Fibroblast of skin of right biceps (primary cell): ENCODE data around the gene PTPN6.

Source experiments
- DNase-seq: peaks from one replicate; pipeline ENCODE4 v3.0.0-alpha.2; 2013

Gene PTPN6

DNA sequence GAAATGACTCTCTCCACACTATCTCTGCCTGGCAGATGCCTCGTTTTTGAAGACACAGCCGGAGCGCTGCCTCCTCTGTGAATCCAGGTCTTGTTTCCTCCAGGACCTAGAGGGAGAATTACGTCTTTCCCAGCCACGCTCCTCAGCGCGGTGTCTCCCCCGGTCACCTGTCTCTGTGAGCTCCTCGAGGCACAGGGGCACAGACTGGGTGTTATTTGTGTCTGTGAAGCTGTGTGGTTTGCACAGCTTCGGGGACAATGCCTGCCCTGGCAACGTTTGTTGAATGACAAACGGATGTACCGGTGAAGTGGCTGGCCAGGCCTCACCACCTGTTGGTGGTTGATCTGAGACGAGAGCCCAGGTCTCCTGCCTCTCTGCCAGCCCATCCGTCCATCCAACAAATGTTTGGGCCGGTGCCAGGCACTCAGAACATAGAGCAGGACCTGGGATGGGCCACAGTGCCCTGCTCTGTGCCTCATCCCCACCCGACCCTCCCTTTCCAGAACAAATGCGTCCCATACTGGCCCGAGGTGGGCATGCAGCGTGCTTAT lies 6.1 kb downstream of the PTPN6 start:
- no peak for DNase-seq

DNA sequence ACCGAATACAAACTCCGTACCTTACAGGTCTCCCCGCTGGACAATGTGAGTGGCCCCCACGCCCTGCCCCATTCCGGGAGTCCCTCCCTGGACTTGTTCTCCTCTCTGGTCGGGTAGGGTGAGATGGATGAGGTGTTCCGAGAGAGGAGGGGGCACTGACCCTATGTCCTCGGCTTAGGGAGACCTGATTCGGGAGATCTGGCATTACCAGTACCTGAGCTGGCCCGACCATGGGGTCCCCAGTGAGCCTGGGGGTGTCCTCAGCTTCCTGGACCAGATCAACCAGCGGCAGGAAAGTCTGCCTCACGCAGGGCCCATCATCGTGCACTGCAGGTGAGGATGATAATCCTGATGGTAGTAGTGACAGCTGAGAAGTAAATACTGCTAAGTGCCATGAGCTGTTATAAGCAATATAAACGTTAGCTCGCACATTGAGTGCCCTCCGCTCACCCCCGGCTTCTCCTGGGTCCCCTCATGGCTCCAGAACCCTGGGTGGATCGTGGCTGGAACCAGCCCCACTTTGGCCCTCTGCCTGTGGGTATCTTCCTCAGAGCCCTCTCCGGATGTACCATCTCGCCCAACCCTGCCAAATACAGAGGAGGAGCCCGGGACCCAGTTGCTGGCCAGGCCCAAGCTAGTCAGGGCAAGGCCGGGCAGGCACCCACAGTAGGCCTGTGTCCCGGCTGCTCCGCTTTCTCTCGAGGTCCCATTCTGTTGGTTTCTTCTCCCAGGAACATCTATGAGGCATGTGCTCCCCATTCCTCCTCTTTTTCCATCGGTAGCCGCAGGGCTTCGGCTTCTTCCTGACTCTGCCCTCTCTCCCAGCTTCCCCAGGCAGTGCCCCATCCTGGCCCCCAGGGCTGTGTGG lies 6.8 kb downstream of the PTPN6 start:
- no peak for DNase-seq

DNA sequence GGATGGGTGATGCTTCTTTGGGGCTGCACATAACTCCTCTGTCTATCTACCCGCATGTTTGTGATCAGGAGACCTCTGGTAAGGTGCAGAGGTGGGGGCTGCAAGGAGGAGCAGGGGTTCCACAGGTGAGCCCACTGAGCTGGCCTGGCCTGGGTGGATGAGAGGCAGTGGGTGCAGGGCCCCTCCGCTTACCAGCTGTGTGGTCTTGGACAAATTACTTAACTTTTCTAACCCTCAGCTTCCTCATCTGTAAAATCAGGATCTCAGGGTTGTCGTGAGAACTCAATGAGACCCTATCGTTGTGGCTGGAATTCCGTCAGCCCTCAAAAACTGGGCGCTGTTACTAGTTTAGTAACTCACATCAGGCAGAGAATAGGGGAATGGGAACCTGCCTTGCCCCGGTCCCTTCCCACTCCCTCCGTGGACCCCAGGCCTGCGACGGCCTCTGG lies 7.5 kb downstream of the PTPN6 start:
- DNase-seq = no peak

DNA sequence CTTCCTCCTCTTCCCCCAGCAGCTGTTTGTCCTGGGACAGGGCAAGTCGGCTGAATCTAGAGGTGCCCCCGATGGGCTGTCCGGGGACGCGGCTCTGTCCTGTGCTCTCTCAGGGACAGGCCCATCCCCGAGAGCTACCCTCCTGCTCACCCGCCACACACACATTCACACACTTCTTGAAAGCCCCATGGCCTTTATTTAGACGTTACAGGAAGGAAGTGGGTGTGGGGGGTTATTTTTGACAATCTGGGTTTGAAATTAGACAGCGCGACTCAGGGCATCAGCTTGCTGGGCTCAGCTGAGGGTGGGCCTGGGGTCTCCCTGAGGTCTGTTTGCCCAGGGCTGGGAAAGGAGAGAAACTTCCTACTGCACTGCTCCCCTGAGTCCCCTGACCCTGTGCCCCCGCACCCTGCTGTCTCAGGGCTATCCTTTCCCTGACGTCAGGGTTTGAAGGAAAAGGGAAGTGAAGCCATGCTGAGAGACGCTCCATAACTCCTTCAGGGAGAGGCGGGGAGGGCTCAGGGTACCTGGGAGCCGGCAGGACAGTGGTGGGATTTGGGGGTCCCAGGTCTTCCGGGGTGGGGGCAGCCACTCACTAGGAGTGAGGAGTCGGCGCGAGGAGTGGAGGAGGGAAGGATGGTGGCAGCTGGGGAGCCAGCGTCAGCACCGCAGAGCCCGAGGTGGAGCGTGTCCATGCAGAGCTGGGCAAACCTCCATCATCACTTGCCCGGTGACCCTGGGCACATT lies 8.1 kb downstream of the PTPN6 start:
- no peak for DNase-seq

DNA sequence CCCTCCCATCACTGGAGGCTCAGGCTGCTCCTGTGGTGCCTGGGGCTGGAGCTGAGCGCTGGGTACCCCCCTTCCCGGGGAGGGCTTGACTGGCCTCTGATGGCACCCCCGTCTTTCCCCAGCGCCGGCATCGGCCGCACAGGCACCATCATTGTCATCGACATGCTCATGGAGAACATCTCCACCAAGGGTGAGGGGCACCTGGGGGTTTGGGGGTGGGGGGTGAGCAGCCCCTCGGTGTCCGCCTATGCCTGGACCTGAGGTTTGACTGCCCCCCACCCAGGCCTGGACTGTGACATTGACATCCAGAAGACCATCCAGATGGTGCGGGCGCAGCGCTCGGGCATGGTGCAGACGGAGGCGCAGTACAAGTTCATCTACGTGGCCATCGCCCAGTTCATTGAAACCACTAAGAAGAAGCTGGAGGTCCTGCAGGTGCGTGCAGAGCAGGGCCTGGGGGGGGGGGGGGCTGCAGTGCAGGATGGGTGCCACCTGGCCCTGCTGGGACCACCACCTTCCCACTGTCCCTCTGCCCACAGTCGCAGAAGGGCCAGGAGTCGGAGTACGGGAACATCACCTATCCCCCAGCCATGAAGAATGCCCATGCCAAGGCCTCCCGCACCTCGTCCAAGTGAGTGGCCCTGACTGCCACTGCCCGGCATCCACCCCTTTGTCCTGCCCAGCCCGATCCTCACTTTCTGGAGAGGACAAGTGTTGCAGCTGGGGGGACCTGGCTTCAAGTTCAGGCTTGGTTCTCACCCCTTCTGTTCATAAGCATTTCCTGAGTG lies 8.8 kb downstream of the PTPN6 start:
- no peak for DNase-seq

DNA sequence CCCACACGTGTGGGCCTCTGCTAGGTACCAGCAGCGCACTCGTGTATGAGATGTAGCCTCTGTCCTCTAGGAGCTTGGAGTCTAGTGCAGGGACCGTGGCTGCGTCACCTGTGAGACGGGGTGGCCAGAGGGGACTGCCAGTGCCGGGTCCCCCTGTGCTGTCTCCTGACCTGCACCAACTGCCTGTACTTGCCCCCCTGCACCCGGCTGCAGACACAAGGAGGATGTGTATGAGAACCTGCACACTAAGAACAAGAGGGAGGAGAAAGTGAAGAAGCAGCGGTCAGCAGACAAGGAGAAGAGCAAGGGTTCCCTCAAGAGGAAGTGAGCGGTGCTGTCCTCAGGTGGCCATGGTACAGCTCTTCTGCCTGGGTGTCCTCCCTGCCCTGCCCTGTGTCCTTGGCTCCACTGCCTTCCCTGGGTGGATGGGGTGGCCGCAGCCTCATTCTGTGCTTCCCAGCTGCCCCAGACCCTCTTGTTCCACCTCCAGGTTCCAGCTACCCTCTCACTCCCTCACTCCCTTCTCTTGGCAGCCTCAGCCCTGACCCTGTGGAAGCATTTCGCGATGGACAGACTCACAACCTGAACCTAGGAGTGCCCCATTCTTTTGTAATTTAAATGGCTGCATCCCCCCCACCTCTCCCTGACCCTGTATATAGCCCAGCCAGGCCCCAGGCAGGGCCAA lies 9.6 kb downstream of the PTPN6 start:
- peak; percentile 42 for DNase-seq

DNA sequence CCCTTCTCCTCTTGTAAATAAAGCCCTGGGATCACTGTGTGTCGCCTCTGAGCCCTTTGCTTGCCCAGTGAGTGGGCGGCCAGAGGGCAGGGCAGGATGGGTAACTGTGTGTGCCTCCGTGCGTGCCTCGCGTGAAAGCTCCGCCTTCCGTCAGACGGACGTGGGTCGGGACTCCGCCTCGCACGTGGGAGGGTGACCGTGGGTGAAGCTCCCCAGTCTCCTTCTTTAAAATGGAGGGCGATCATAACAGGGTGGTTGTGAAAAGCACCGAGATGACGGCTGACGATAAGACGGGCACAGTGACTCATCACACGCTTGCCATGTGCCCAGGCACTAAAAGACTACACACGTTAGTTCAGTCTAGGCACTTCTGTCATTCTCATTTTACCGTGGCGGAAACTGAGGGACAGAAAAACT lies 10.1 kb downstream of the PTPN6 start:
- DNase-seq = peak; percentile 28

DNA sequence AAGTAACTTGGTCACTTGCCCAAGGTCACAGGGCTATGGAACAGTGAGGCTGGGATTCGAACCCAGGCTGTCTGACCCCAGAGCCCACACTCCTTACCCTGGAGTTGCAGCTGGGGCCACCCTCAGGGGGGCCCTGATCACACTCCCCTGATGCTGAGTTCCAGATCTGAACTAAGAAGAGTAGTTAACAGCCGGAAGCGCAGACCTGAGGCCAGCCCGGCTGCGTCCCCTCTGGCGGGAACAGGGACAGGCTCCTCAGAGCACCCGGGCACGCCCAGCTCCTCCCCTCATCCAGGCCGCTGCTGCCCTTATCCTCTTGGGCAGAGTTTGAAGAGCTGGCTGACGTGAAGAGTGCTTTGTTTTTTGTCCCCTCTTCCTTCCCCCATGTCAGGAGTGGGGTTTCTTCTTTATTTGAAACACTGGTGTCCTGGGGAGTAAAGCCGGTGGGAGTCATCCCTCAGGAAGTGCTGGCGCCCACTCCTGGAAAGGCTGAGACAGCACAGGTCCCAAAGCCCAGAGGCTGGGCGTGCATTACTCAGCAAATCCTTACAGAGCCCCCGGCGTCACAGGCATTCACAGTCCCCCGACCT lies 10.6 kb downstream of the PTPN6 start:
- DNase-seq = peak; percentile 89

DNA sequence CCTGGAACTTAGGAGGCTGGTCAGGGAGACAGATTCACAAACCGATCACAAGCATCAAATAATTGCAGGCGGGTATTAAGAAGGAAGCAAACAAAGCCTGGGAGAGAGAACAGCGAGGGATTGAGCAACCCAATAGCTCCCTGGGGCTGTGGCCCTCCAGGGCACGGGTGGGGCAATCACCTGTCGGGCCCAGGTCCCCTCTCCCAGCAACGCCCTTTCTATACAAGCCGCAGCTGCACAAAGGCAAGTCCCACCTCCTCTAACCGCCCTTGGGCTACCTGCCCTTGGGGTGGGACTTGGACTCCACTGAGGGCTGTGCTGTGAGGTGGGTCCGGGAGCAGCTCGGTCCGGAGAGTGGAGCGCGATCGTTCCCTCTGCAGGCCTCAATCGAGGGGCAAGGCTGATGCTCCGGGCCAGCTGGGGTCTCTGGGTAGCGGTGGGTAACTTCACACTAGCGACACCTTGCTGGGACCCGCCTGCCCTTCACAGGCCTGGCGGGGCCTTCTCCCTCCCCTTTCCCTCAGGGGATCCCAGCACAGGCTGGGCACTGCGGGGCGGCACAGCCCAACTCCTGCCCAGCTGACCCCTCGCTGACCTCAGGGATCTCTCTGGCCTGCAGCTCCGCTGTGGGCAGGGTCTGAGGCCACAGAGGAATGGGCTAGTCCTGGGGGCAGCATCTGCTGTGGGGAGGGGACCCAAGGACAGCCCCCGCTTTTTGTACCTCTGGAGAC lies 11.3 kb downstream of the PTPN6 start:
- DNase-seq = no peak

DNA sequence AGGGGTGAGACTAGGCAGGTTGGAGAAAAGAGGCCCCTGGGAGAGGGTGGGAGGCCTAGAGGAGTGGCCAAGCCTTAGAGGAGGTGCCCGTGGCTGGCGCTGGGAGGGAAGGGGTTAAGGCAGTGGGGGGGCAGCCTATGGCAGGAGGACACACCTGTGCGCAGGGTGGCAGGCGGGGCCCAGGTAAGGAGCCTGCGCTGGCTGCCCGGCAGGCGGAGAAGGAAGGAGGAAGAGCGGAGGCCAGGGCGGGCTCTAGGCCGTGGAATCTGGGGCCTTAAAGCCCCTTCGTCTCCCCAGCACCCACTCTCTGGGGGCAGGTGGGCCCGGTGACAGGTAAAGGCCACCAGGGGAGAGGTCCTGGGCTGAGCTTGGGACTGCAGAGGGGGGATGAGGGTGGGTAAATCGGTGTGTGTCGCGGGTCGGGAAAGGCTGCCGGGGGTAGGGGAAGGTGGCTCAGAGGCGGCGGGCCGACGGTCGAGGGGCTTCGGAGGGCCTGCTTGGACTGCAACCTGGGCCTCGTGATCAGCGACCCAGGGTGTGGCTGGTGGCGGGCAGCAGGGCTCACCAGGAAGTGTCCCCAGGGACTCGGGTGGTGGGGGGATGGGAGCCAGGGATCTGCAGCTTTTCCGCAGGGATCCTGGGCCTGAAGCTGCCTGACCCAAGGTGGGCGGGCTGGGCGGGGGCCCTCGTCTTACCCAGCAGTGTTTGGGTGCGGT lies 12.0 kb downstream of the PTPN6 start:
- no peak for DNase-seq

DNA sequence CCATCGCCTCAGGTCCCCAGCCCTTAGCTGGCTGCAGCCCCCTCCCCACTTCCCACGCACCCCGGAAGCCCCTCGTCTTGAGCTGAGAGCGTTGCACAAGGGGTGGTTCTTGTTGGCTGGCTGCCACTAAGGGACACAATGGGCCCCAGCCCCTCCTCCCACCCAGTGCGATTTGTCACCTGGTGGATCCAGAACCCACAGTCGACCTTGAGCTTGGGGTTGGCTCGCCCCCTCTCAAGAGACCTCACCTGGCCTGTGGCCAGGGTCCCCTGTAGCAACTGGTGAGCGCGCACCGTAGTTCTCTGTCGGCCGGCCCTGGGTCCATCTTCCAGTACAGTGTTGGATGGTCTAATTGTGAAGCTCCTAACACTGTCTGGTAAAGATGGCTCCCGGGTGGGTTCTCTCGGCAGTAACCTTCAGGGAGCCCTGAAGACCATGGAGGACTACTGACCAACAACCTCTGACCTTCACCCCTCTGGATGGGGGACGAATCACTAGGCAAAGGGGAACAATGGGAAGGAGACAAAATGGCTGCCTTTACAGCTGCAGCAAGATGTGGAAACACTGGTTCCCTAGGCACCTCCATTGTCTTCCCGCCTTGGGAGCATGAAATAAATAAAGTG lies 12.7 kb downstream of the PTPN6 start:
- no peak for DNase-seq

DNA sequence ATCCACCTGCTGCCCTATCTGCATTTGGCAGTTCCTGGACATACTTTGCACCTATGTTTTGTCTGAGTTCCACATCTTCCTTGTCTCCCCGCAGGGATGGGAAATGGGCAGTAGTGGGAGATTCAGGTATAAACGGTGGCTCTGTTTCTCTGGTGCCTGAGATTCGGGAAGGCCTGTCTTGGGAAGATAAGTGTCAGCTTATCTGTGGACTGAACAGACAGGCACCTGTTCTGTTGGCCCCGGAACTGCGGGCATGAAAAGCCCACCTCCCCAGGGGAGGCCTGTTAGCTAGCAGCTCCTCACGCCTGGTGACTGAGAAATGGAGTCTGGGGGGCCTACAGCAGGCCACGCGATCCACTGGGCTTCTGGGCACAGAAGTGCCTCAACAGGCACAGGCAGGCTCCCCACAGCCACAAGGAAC lies 13.5 kb downstream of the PTPN6 start:
- no peak for DNase-seq

DNA sequence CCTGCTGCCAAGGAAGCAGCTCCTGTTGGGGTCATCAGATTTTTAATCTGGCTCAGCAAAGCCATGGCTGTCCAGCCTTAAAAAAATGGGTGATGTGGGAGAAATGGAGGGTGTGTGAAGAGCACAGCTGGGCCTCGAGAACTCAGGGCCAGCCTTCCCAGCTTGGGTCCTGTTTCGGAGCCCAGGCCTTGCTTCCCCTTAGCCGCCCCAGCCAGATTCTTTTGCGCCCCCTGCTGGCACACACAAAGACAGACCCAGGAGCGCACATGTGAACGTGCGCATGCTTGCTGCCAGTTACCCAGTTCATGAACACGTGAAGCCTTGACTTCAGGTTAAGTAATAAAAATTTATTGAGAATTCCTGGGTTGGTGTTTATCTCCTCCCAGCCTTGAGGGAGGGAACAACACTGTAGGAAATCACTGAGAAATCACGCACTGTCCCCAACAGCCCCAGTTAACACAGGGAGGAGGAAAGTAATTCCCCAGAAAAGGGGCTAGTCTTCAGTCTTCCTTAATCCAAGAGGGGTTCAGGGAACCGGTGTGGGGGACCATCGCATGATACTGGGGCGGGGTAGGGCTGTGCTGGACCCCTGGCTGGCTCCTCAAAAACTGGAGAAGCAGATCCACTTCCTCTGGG lies 14.0 kb downstream of the PTPN6 start:
- peak; percentile 78 for DNase-seq

DNA sequence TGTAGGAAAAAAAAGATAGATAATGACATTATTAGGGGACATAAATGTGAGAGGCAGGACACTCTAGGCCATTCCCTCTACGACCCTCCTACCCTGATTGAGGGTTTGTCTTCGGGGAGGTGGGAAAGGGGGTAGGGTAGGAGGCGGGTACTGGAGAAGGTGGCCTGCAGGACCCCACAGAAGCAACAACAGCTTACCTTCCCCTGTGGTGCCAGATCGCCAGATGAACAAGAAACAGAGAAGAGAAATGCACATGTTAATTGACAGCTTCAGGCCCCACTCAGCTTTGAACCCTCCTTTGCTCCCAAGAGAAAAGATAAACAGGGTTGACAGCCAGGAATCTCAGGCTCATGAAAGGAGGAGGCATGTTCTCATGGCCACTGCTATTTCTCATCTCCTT lies 14.6 kb downstream of the PTPN6 start:
- DNase-seq = no peak

DNA sequence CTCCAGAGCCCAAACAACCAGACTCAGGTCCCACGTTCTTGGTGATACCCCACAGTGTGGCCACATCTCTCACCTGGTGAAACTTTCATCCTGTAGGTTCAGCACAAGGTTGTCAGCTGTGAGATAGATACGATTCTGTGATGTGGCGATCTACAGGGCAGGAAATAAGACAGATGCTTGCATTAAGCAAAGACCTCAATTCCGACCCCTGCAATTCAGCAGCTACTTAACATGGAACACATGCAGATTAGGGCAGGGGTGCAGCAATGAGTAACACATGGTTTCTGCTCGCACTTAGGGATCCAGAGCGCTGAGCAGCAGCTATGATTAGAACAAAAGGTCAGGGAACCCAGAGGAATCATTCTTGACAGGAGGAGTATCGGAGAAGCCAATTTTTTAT lies 15.2 kb downstream of the PTPN6 start:
- no peak for DNase-seq

DNA sequence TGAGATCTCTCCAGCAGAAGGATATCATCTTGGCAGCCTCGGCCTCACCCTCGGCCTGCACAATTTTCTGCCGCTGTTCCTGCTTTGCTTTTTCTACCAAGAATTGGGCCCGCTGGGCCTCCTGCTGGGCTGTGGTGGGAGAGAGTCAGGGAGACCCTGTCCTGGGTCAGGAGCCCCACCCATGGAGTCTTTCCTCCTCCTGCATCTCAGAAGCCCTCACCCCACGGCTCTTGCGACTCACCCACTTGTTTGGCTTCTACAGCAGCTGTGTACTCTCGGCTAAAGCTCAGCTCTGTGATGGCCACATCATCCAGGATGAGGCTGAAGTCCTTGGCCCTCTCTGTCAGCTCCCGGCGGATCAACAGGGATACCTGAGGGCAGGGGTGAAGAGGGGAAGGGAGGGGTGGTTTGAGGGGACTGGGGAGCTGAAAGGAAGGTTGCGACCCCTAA lies 16.5 kb downstream of the PTPN6 start:
- no peak for DNase-seq

DNA sequence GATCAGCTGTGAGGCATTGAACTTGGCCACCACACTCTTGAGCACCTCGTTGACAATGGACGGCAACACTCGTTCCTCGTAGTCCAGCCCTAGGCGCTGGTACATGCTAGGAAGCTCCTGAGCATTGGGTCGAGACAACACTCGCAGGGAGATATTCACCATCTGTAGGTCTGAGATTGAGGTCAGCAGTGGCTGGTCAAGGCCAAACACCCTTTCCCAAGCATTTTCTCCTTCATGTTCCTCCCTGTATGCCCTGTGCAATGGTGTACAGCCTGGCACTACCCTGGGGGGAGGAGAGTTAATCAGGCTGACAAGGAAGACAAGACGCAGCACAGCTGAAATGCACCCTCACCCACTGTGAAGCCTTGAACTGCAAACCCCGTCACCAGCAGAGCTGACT lies 17.3 kb downstream of the PTPN6 start:
- DNase-seq = no peak

DNA sequence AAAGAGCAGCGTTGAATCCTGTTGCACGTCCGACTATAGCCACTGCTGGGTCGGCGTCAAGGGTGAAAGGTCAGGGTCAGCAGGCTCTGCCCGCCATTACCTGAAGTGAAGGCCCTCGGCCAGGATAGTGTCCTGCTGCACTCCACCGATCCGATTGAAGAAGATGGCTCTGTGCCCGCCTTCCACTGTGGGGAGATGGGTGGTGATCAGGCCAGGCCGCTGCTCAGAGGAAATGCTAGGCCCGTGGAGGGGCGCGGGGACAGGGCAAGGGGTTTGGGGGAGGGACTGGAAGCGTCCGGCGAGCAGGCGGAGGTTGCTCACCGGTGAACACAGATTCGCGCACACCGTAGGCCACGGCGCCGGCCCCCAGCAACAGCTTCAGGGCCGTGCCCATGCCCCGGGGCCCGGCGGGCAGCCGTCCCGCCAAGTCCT lies 19.0 kb downstream of the PTPN6 start:
- no peak for DNase-seq

DNA sequence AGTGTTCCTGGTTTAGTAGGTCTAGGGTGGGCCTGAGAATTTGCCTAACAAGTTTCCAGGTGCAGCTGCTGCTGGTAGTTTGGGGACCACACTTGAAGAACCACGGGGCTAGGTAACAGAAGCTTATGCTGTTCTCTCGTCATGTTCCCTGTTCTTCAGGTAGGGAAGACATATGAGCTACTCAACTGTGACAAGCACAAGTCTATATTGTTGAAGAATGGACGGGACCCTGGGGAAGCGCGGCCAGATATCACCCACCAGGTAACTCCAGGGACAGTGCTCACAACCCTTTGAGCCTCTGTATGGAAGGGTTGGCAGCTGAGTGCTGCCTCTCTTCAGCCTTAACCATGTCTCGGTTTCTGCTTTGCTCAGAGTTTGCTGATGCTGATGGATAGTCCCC lies 23.0 kb downstream of the PTPN6 start:
- no peak for DNase-seq
